Measurements from ENCODE around the gene DLL4.

DLL4 gene

DNA sequence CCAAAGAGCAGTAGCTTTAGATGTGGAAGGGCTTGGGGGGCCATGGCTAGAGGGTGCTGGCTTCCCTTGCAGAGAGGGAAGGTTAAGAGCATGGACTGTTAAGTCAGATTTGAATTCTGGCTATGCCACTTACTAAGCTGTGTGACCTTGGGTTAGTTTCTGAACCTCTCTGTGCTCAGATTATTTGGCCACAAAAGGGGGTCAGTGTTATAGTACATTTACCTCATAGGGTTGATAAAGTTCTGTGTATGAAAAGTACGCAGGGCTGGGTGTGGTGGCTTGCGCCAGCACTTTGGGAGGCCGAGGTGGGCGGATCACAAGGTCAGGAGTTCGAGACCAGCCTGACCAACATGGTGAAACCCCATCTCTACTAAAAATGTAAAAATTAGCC lies 28.1 kb upstream of the DLL4 start:
- no peak for DNase-seq (ENCODE audit: low spot score)
- TF ChIP-seq, protein P1, sequence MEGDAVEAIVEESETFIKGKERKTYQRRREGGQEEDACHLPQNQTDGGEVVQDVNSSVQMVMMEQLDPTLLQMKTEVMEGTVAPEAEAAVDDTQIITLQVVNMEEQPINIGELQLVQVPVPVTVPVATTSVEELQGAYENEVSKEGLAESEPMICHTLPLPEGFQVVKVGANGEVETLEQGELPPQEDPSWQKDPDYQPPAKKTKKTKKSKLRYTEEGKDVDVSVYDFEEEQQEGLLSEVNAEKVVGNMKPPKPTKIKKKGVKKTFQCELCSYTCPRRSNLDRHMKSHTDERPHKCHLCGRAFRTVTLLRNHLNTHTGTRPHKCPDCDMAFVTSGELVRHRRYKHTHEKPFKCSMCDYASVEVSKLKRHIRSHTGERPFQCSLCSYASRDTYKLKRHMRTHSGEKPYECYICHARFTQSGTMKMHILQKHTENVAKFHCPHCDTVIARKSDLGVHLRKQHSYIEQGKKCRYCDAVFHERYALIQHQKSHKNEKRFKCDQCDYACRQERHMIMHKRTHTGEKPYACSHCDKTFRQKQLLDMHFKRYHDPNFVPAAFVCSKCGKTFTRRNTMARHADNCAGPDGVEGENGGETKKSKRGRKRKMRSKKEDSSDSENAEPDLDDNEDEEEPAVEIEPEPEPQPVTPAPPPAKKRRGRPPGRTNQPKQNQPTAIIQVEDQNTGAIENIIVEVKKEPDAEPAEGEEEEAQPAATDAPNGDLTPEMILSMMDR (IDR thresholded peaks at IDR 0.05; ENCODE audit: extremely low read depth, missing control alignments), result no peak

DNA sequence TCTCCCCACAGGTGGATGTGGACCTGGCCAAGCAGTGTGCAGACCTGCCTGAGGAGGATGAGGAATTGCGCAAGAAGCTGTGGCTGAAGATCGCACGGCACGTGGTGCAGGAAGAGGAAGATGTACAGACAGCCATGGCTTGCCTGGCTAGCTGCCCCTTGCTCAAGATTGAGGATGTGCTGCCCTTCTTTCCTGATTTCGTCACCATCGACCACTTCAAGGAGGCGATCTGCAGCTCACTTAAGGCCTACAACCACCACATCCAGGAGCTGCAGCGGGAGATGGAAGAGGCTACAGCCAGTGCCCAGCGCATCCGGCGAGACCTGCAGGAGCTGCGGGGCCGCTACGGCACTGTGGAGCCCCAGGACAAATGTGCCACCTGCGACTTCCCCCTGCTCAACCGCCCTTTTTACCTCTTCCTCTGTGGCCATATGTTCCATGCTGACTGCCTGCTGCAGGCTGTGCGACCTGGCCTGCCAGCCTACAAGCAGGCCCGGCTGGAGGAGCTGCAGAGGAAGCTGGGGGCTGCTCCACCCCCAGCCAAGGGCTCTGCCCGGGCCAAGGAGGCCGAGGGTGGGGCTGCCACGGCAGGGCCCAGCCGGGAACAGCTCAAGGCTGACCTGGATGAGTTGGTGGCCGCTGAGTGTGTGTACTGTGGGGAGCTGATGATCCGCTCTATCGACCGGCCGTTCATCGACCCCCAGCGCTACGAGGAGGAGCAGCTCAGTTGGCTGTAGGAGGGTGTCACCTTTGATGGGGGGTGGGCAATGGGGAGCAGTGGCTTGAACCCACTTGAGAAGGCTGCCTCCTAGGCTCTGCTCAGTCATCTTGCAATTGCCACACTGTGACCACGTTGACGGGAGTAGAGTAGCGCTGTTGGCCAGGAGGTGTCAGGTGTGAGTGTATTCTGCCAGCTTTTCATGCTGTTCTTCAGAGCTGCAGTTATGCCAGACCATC lies 26.3 kb upstream of the DLL4 start:
- DNase-seq (ENCODE audit: low spot score), result no peak
- TF ChIP-seq, protein P1 (IDR thresholded peaks at IDR 0.05; ENCODE audit: extremely low read depth, missing control alignments), result no peak

DNA sequence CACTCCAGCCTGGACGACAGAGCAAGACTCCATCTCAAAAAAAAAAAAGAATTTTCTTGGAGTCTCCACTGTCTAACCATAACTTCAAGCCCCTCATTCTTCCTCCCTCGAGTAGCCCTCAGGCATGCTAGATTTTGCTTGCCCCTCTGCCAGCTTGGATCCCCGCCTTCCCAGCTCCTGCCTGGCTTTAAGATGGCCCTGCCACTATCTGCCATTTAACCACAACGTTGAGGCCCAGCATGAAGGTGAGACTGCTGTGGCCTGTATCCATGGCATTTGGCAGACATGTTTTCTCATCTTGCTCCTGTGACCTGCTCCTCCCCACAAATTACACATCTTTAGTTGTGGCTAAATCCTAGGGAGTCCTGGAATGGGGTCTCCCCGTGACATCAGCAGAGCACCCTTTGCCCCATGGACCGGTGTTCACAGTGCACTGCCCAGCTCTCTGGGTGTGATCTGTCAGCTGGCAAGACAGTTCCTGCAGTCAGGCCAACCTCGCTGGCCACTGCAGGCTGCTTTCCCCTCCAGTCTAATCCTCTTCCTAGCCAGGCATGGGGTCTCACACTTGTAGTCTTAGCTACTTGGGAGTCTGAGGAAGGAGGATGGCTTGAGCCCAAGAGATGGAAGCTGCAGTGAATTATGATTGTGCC lies 24.5 kb upstream of the DLL4 start:
- TF ChIP-seq, protein P1 (IDR thresholded peaks at IDR 0.05; ENCODE audit: extremely low read depth, missing control alignments), result no peak
- DNase-seq (ENCODE audit: low spot score), result no peak

DNA sequence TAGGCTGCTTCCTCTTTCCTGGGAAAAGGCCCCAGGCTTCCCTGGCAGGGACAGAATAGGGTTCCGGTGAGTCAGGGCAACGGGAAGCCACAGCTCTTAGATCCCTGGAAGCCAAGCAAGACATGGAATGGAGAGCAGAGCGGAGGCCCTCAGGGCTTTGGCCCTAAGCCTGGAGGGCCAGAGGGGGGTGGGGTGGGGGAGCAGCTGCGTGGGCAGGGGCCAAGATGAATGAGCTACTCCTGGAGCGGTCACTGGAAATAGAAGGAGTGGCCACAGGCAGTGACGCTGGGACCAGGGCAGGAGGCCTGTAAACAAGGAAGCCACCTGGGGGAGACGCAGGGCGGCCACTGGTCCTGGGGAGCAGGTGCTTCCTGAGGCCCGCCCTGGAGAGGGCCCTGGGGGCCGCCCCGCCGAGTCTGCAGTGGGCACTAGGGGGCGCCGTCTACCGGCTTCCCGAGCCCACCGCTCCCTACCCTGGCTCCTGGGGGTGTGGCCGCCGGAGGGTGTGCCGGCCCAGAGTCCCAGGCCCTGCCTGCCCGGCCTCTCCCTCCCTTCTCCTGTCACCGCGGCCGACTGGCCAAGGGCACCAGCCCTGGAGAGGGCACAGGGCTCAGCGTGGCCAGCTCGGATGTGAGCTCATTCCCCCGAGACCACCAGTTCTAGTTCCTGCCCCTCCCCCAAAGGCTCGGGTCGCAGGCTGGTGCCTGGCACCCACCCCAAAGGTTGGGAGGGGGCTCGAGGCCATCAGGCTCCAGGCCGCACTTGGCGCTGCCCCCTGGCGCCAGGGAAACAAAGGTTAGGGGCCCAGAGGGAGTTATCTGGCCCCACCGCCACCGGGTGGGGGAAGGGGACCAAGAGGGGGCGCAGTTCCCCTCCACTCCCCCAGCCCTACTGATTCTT lies 22.8 kb upstream of the DLL4 start:
- TF ChIP-seq, protein P1 (IDR thresholded peaks at IDR 0.05; ENCODE audit: extremely low read depth, missing control alignments), result peak; percentile 56

DNA sequence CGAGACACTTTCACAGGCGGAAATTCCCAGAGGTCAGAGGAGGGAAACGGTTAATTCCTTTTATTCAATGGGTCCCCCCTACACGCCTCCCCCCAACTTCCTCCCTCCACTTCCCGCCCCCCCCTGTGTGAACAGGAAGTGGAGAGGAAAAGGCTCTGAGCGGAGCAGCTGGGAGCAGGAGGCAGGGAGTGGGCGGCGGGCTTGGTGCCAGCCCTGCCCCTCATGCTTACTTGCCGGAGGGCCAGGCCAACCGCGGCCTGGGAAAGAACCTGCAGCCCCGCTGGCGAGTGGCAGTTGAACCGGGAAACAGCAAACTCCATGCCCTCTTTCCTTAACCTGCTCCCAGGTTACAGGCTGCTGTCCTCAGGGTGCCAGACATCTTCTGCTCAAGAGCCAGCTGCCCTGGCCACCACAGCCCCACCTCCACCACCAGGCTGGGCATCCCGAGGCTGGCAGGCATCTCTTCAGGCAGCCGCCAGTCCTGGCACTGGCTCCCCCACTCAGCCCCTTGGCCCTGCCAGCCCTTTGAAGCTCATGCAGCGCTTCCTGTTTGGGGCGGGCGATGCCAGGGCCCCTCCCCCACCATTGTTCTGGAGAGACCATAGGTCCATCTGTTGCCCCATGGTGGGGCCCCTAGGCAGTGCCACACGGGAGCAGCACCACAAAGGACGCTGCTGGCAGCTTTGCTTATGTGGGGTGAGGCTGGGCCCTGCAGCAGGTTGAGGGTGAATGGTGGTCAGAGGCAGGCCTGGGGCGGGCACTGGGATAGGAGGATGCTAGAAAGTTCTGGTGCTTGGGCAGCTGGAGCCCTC lies 21.9 kb upstream of the DLL4 start:
- no peak for DNase-seq (ENCODE audit: low spot score)
- TF ChIP-seq, protein P1 (IDR thresholded peaks at IDR 0.05; ENCODE audit: extremely low read depth, missing control alignments), result no peak

More for the DNA sequence above, 22.8 kb upstream of the DLL4 start:
- DNase-seq (ENCODE audit: low spot score), result peak; percentile 86

DNA sequence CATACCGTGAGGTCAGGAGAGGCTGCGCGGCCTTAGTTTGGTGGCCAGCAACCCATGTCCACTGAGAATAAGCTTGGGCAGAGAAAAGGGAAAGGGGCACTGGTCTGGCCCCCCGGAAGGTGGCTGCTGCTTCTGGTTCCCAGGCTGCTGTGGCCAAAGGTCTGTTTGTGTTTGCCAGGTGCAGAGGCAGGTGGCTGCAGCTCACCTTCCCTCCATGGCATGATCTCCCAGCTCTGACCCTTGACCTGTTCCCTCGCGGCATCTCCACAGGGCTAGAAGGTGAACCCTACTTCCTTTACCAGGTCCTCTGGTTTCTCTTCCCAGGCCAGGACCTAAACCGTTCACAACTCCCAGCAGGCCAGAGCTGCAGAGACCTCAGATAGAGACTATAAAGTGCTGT lies 21.0 kb upstream of the DLL4 start:
- TF ChIP-seq, protein P1 (IDR thresholded peaks at IDR 0.05; ENCODE audit: extremely low read depth, missing control alignments), result no peak
- no peak for DNase-seq (ENCODE audit: low spot score)
